CD4-positive, alpha-beta T cell (primary cell): ENCODE measurements around the gene EPG5. TPM values are rescaled to one million over a fixed set of nuclear protein-coding genes. Genes with fewer than 3 reads are reported as not detected.
"Not testable (repeated sequence)": the region's sequence is repeated elsewhere in the genome, so short reads cannot be mapped to it uniquely, and the experiment has no call there.

ENCODE experiments used
- ATAC-seq: fragments of 200-7000 bp; cut with Tn5 transposase; one replicate; pipeline ENCODE4 v1.10.0; 2022; ENCODE audit warnings: mild to moderate bottlenecking; ENCODE audit not compliant: poor library complexity
- CTCF ChIA-PET: fragments of 350-600 bp; sonication (Branson Sonifier 250); formaldehyde crosslinking; loops from one replicate; lab custom pipeline; 2021; ENCODE audit warnings: antibody characterized with exemption, inconsistent platforms; lab: Charles Lee
- POLR2A ChIA-PET: fragments of 350-600 bp; sonication (Branson Sonifier 250); formaldehyde crosslinking; loops from one replicate; lab custom pipeline; 2021; ENCODE audit warnings: antibody characterized with exemption, inconsistent platforms; lab: Charles Lee
- DNase-seq, 14 experiments: peaks; one replicate each; pipeline ENCODE4 v3.0.0-alpha.2; 2013 to 2020; ENCODE audit warnings: mixed read lengths in 2 of 14
- H3K27ac ChIP-seq, 2 donors: one replicate each; pipeline versions ENCODE4 v1.5.1 to v1.7.0; 2013; ENCODE audit warnings: low read length in 2 of 2, low read depth in 1 of 2, mild to moderate bottlenecking in 1 of 2
- H3K27me3 ChIP-seq, 2 experiments: 1 replicate in 1 of 2; 2 replicates in 1 of 2; pipeline versions ENCODE4 v1.6.1 to v1.7.0; 2013; ENCODE audit warnings: low read length in 2 of 2, control low read depth in 1 of 2, mild to moderate bottlenecking in 1 of 2, moderate library complexity in 1 of 2; ENCODE audit not compliant: insufficient read depth in 2 of 2, control insufficient read depth in 1 of 2
- H3K36me3 ChIP-seq: one replicate; pipeline ENCODE4 v1.6.1; 2013; ENCODE audit warnings: low read length, control low read depth; ENCODE audit not compliant: insufficient read depth
- H3K4me1 ChIP-seq: one replicate; pipeline ENCODE4 v1.6.1; 2013; ENCODE audit warnings: low read length, control low read depth; ENCODE audit not compliant: insufficient read depth
- H3K4me3 ChIP-seq: one replicate; pipeline ENCODE4 v1.5.1; 2013; ENCODE audit warnings: mild to moderate bottlenecking, low read length, moderate library complexity
- H3K9me3 ChIP-seq, 2 experiments: 1 replicate in 1 of 2; 2 replicates in 1 of 2; pipeline versions ENCODE4 v1.6.1 to v1.7.0; 2013; ENCODE audit warnings: low read length in 2 of 2, mild to moderate bottlenecking in 2 of 2, control low read depth in 1 of 2, moderate library complexity in 1 of 2; ENCODE audit not compliant: control insufficient read depth in 1 of 2, insufficient read depth in 1 of 2
- H3K27ac Mint-ChIP-seq: one replicate; pipeline ENCODE4 v1.8.0; 2020; ENCODE audit warnings: mixed read lengths
- H3K27me3 Mint-ChIP-seq: one replicate; pipeline ENCODE4 v1.8.0; 2021; ENCODE audit warnings: mixed read lengths
- H3K36me3 Mint-ChIP-seq: one replicate; pipeline ENCODE4 v1.8.0; 2021; ENCODE audit warnings: low read depth, mixed read lengths
- H3K4me1 Mint-ChIP-seq: one replicate; pipeline ENCODE4 v1.8.0; 2021; ENCODE audit warnings: low read depth, mixed read lengths
- H3K4me3 Mint-ChIP-seq: one replicate; pipeline ENCODE4 v1.8.0; 2020; ENCODE audit warnings: mild to moderate bottlenecking, mixed read lengths
- H3K9me3 Mint-ChIP-seq: one replicate; pipeline ENCODE4 v1.8.0; 2020; ENCODE audit warnings: mixed read lengths
- intact Hi-C, 2 experiments: fragments of 100-400 bp; cut with DNase I in 1 of 2; cut with micrococcal nuclease in 1 of 2; formaldehyde crosslinking; loops; one replicate each; pipeline versions ENCODE4 v1.15.1 to v1.9.0; 2023 to 2025; cut with DNase I, micrococcal nuclease
- total RNA-seq, 174 experiments: library from RNA in 2 of 174; stranded (reverse) in 2 of 174; gene quantifications; one replicate each; pipeline ENCODE4 v1.2.3 and lab custom pipeline; 2021 to 2026
- TF ChIP-seq, protein P1 (sequence below): fragments of 200-600 bp; IDR thresholded peaks from one replicate; pipeline ENCODE4 v1.8.0; 2022; ENCODE audit warnings: antibody characterized with exemption, mild to moderate bottlenecking

The EPG5 gene
- total RNA-seq, 2 experiments from 2014 or later, result 25.3 to 26.9 TPM

GRCh38 chr18:45997700-45998151, 30.6 kb upstream of the EPG5 start:
- Mint-ChIP-seq H3K9me3 (peaks cover 12% of the 10 kb centered on the region), H3K4me1 (peaks cover 47% of the 10 kb centered on the region), H3K4me3 (peak overlapping the region; percentile 77), H3K27ac (peak overlapping the region; percentile 93), H3K27me3 (no peaks in the 10 kb centered on the region), H3K36me3 (peaks cover 25% of the 10 kb centered on the region)
- Histone ChIP-seq H3K4me3 (peak overlapping the region; percentile 38), H3K27me3 (no peaks in the 10 kb centered on the region), H3K9me3 (peaks cover 0 to 10% of the 10 kb centered on the region in 2 experiments), H3K27ac (peak overlapping the region; percentile 63 to 79), H3K36me3 (no peaks in the 10 kb centered on the region), H3K4me1 (peaks cover 42% of the 10 kb centered on the region)
- intact Hi-C loops, result no loop called here
- POLR2A ChIA-PET, result interaction anchor here (0.6 to 3.0 kb wide), 9 partner anchors 9 to 75 kb away, joined by 3 to 15 read pairs (median 4); partner anchors contain the start of gene PSTPIP2
- TF ChIP-seq, protein P1, sequence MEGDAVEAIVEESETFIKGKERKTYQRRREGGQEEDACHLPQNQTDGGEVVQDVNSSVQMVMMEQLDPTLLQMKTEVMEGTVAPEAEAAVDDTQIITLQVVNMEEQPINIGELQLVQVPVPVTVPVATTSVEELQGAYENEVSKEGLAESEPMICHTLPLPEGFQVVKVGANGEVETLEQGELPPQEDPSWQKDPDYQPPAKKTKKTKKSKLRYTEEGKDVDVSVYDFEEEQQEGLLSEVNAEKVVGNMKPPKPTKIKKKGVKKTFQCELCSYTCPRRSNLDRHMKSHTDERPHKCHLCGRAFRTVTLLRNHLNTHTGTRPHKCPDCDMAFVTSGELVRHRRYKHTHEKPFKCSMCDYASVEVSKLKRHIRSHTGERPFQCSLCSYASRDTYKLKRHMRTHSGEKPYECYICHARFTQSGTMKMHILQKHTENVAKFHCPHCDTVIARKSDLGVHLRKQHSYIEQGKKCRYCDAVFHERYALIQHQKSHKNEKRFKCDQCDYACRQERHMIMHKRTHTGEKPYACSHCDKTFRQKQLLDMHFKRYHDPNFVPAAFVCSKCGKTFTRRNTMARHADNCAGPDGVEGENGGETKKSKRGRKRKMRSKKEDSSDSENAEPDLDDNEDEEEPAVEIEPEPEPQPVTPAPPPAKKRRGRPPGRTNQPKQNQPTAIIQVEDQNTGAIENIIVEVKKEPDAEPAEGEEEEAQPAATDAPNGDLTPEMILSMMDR, result no peak
- CTCF ChIA-PET, result interaction anchor here (2.4 kb wide), 1 partner anchor 76 kb away, joined by 5 read pairs; no protein-coding TSS in a partner anchor
- ATAC-seq (peak; percentile 56), DNase-seq (peak in 11 of 14 experiments; percentile 4 to 46 (median 23))

GRCh38 chr18:45995461-45995860, 28.3 kb upstream of the EPG5 start:
- TF ChIP-seq, protein P1, result no peak
- Histone ChIP-seq H3K36me3 (no peaks in the 10 kb centered on the region), H3K9me3 (no peaks in the 10 kb centered on the region), H3K4me1 (peaks cover 41% of the 10 kb centered on the region), H3K27me3 (no peaks in the 10 kb centered on the region), H3K4me3 (no peak overlapping the region), H3K27ac (no peak overlapping the region)
- CTCF ChIA-PET, result no interaction called here
- no peak for DNase-seq
- POLR2A ChIA-PET, result no interaction called here
- Mint-ChIP-seq H3K27me3 (no peaks in the 10 kb centered on the region), H3K36me3 (peaks cover 17% of the 10 kb centered on the region), H3K27ac (peak overlapping the region; percentile 28), H3K9me3 (no peaks in the 10 kb centered on the region), H3K4me1 (peaks cover 33% of the 10 kb centered on the region), H3K4me3 (no peak overlapping the region)
- no peak for ATAC-seq
- intact Hi-C loops, result no loop called here

DNA sequence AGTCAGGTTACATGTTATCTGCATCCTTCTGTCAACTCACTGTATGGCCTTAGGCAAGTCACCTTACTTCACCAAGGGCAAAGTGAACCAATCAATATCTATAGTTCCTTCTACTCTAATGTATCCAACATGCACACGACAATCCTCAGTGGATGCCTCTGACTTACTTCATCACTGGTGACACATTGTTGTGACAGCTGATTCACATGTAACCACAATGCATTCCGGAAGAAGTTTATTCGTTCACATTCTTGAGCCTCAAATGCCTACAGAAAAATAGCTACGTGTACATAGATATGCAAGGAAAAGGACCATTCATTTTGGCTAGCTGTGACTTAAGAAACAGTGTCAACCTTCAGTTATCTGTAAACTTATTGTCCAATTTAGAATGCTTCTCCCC, 26.3 kb upstream of the EPG5 start:
- intact Hi-C loops, result no loop called here

DNA sequence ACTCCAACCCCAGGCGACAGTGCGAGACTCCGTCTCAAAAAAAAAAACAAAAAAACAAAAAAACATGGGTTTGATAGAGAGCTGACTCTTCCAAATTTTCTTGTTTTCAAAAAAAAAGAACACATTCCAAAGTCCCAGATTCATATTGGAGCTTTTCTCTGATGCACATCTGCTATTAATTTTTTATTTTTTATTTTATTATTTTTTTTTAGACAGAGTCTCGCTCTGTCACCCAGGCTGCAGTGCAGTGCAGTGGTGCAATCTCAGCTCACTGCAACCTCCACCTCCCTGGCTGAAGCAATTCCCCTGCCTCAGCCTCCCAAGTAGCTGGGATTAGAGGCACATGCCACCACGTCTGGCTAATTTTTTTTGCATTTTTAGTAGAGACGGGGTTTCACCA, 25.4 kb upstream of the EPG5 start:
- peaks cover 40% of the 10 kb centered on the region for H3K36me3 Mint-ChIP-seq
- CTCF ChIA-PET, result not testable (repeated sequence)

More for the DNA sequence above, 26.3 kb upstream of the EPG5 start:
- no peaks in the 10 kb centered on the region for H3K27me3 Mint-ChIP-seq
- DNase-seq, result no peak
- H3K36me3 Mint-ChIP-seq, result peaks cover 35% of the 10 kb centered on the region
- TF ChIP-seq, protein P1, result no peak
- peaks cover 3% of the 10 kb centered on the region for H3K36me3 ChIP-seq
- H3K27me3 ChIP-seq, result no peaks in the 10 kb centered on the region
- no peaks in the 10 kb centered on the region for H3K9me3 ChIP-seq
- CTCF ChIA-PET, result no interaction called here
- ATAC-seq, result no peak
- no peak overlapping the region for H3K4me3 ChIP-seq
- no peak overlapping the region for H3K4me3 Mint-ChIP-seq
- peaks cover 21% of the 10 kb centered on the region for H3K4me1 Mint-ChIP-seq
- H3K9me3 Mint-ChIP-seq, result no peaks in the 10 kb centered on the region
- POLR2A ChIA-PET, result interaction anchor here (1.1 kb wide), 1 partner anchor 62 kb away, joined by 3 read pairs; no protein-coding TSS in a partner anchor
- no peak overlapping the region for H3K27ac ChIP-seq
- no peak overlapping the region for H3K27ac Mint-ChIP-seq
- H3K4me1 ChIP-seq, result peaks cover 21% of the 10 kb centered on the region

More for the DNA sequence above, 25.4 kb upstream of the EPG5 start:
- POLR2A ChIA-PET, H3K27me3 ChIP-seq, H3K27ac ChIP-seq, H3K27ac Mint-ChIP-seq, H3K27me3 Mint-ChIP-seq, intact Hi-C loops, H3K36me3 ChIP-seq, DNase-seq, H3K4me3 Mint-ChIP-seq, H3K9me3 ChIP-seq, ATAC-seq, H3K4me3 ChIP-seq, H3K9me3 Mint-ChIP-seq: not testable (repeated sequence)
- H3K4me1 ChIP-seq, result peaks cover 12% of the 10 kb centered on the region
- peaks cover 12% of the 10 kb centered on the region for H3K4me1 Mint-ChIP-seq
